Aorta (tissue), 5 donors: ENCODE data around the gene POLL. TPM values are rescaled to one million over a fixed set of nuclear protein-coding genes. Genes with fewer than 3 reads are reported as not detected.

Source experiments
- ATAC-seq: fragments of 200-7000 bp; cut with Tn5 transposase; one replicate; pipeline ENCODE4 v1.9.1; 2022; ENCODE audit warnings: moderate library complexity; ENCODE audit not compliant: low FRiP score
- DNase-seq, 2 donors: peaks; one replicate each; pipeline ENCODE4 v3.0.0-alpha.2; 2020
- H3K27ac ChIP-seq, 2 donors: one replicate each; pipeline ENCODE4 v1.5.1; 2013; ENCODE audit warnings: low read length in 2 of 2, mild to moderate bottlenecking in 2 of 2, moderate library complexity in 2 of 2, control low read depth in 1 of 2, inconsistent platforms in 1 of 2, low read depth in 1 of 2
- H3K27me3 ChIP-seq, 2 donors: one replicate each; pipeline ENCODE4 v1.6.1; 2013; ENCODE audit warnings: control low read depth in 1 of 2, low read length in 1 of 2, mild to moderate bottlenecking in 1 of 2, moderate library complexity in 1 of 2; ENCODE audit not compliant: insufficient read depth in 2 of 2, control insufficient read depth in 1 of 2
- H3K36me3 ChIP-seq, 2 donors: one replicate each; pipeline ENCODE4 v1.6.1; 2013; ENCODE audit warnings: control low read depth in 1 of 2, low read length in 1 of 2, mild to moderate bottlenecking in 1 of 2; ENCODE audit not compliant: insufficient read depth in 2 of 2, control insufficient read depth in 1 of 2
- H3K4me1 ChIP-seq, 2 donors: one replicate each; pipeline ENCODE4 v1.6.1; 2013; ENCODE audit warnings: low read length in 2 of 2, control low read depth in 1 of 2, mild to moderate bottlenecking in 1 of 2, moderate library complexity in 1 of 2; ENCODE audit not compliant: insufficient read depth in 2 of 2, control insufficient read depth in 1 of 2
- H3K4me3 ChIP-seq, 2 donors: one replicate each; pipeline ENCODE4 v1.5.1; 2013; ENCODE audit warnings: low read length in 2 of 2, control low read depth in 1 of 2, mild to moderate bottlenecking in 1 of 2
- H3K9me3 ChIP-seq: one replicate; pipeline ENCODE4 v1.6.1; 2013; ENCODE audit warnings: mild to moderate bottlenecking, low read length; ENCODE audit not compliant: control insufficient read depth
- WGBS, 2 donors: extraction: QIAGEN DNeasy Blood & Tissue Kit; methylation state at CpG; one replicate each; pipeline ENCODE4 v1.1.7; 2013; 5-methylcytosine and 5-hydroxymethylcytosine counted together
- intact Hi-C, 2 donors: fragments of 100-400 bp; cut with DNase I; formaldehyde crosslinking; loops; one replicate each; pipeline versions ENCODE4 v1.14.2 to v1.15.0; 2022
- polyA plus RNA-seq, 2 donors: library from polyadenylated mRNA; stranded (reverse); fragments of 200-250 nt; gene quantifications; one replicate each; pipeline ENCODE4 v1.2.3, GENCODE V29; 2013
- total RNA-seq, 2 donors: library from RNA; stranded (reverse); fragmentation: NEBNext Ultra II Directional; extraction: Animal tissue kit (Norgen Biotek cat#: 25700); gene quantifications; one replicate each; pipeline ENCODE4 v1.2.1, GENCODE V29; 2021
- donor health status: healthy with polysubstance abuse.
- donor health status: Bipolar disorder and iron deficiency.
- donor health status: DM: no; HTN: no; CAD: no.
- donor health status: DM: no; HTN: no; CAD: no.
- donor health status: DM: yes; HTN: yes; CAD: no.

POLL gene
- total and polyA plus RNA-seq, 4 donors, result 13.3 to 53.8 (median 24.2) TPM

- intact Hi-C loops, result loop anchor here in 1 of 2 donors (5.0 kb wide), 1 partner anchor 294 kb away; no protein-coding TSS in a partner anchor
- no peak overlapping the region for H3K4me3 ChIP-seq
These were observed 22.1 kb downstream of the POLL start for GRCh38 chr10:101565936-101566332.

GRCh38 chr10:101565370-101565900 lies 22.6 kb downstream of the POLL start:
- no peaks in the 10 kb centered on the region for H3K9me3 ChIP-seq
- H3K27ac ChIP-seq, result no peak overlapping the region
- peak; percentile 27 to 37 for DNase-seq
- ATAC-seq, result no peak
- no peaks in the 10 kb centered on the region for H3K27me3 ChIP-seq
- H3K4me3 ChIP-seq, result no peak overlapping the region
- intact Hi-C loops, result loop anchor here in 1 of 2 donors (5.0 kb wide), 1 partner anchor 293 kb away; no protein-coding TSS in a partner anchor
- H3K36me3 ChIP-seq, result no peaks in the 10 kb centered on the region
- WGBS, 2 donors, result 76 to 82% methylated on average over 5 of the region's 5 CpGs
- H3K4me1 ChIP-seq, result no peaks in the 10 kb centered on the region

More at GRCh38 chr10:101565936-101566332, 22.1 kb downstream of the POLL start:
- Histone ChIP-seq H3K27me3 (no peaks in the 10 kb centered on the region), H3K9me3 (no peaks in the 10 kb centered on the region), H3K36me3 (no peaks in the 10 kb centered on the region), H3K4me1 (no peaks in the 10 kb centered on the region), H3K27ac (no peak overlapping the region)
- DNase-seq (peak; percentile 37 to 38), ATAC-seq (no peak)
- WGBS, 2 donors, result 49 to 51% methylated on average over 8 of the region's 8 CpGs

DNA sequence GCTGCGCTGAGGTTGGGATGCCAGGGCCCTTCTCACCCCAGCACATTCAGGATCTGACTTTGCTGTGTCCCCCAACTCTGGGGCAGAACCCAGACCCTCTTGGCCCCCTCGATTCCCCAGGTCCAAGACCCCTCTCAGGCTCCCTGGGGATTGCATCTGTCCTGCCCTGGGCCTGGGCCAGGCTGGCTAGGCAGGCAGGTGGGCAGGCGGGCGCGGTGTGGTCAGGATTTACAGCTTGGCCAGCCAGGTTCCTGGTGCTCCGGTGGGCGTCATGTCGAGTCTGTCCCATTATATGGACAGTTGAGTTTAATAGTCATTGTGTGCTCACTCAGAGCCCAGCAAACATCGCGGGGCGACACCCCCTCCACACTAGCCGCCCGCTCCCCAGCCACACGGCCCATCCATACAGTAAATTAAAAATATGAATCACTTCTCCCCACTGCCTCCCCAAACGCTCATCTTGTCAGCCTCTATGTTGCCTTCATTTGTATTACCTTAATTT lies 23.5 kb downstream of the POLL start:
- intact Hi-C loops, result no loop called here
- no peak for ATAC-seq
- H3K4me1 ChIP-seq, result no peaks in the 10 kb centered on the region
- 77 to 83% methylated on average over 15 of the region's 15 CpGs for WGBS, 2 donors
- no peaks in the 10 kb centered on the region for H3K27me3 ChIP-seq
- no peak overlapping the region for H3K4me3 ChIP-seq
- no peaks in the 10 kb centered on the region for H3K9me3 ChIP-seq
- DNase-seq, result peak; percentile 31 to 55
- H3K36me3 ChIP-seq, result no peaks in the 10 kb centered on the region
- H3K27ac ChIP-seq, result no peak overlapping the region

DNA sequence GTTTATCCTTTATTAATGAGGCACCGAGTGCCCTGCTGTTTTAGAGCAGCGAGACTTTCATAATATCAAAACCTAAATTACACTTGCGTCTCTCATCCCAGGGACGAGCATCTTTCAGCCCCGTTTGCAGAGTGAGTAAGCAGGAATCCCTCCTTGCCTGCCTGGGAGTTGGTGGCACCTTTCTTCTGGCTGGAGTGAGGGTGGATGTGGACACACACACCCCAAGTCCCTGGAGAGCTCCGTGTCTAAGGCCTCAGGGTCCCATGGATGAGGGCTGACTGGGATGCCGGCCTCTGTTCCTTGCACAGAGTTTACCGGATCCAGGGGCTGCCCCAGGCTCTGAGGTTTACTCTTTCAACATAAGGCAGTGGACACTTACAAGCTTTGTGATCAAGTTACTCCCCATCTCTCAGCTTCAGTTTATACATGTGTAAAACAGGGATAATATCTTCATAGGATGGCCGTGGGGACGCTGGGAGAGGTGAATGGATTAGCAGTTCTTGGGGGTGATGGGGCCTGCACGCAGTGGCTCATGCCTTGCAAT lies 24.5 kb downstream of the POLL start:
- H3K9me3 ChIP-seq, result no peaks in the 10 kb centered on the region
- H3K4me3 ChIP-seq, result no peak overlapping the region
- intact Hi-C loops, result no loop called here
- no peaks in the 10 kb centered on the region for H3K27me3 ChIP-seq
- H3K36me3 ChIP-seq, result no peaks in the 10 kb centered on the region
- H3K4me1 ChIP-seq, result no peaks in the 10 kb centered on the region
- ATAC-seq (no peak), DNase-seq (peak; percentile 32 to 51)
- WGBS, 2 donors, result 60 to 62% methylated on average over 11 of the region's 11 CpGs
- no peak overlapping the region for H3K27ac ChIP-seq

DNA sequence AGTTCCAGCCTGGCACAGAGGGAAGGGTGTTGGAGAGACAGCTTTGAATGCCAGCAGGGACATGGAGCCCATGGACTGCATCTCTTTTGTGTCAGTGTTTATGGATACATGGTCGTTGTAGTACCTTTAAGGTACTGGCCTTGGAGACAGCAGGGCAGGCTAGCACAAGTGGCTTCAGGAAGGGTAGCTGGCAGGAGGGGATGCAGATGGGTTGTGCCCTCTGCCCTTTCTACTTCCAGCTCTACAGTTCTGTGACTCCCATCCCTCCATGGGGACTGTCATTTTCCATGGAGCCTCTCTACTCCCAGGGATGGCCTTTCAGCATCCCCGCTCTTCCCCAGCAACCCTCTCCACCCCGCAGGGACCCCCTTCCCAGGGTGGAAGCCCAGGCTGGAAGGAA lies 25.1 kb downstream of the POLL start:
- no peaks in the 10 kb centered on the region for H3K9me3 ChIP-seq
- no peak overlapping the region for H3K27ac ChIP-seq
- ATAC-seq (no peak), DNase-seq (peak in 1 of 2 donors; percentile 57)
- no peaks in the 10 kb centered on the region for H3K36me3 ChIP-seq
- H3K4me1 ChIP-seq, result no peaks in the 10 kb centered on the region
- 64 to 69% methylated on average over 3 of the region's 3 CpGs for WGBS, 2 donors
- H3K27me3 ChIP-seq, result no peaks in the 10 kb centered on the region
- intact Hi-C loops, result no loop called here
- H3K4me3 ChIP-seq, result no peak overlapping the region

- WGBS, 2 donors, result 80 to 84% methylated on average over 5 of the region's 5 CpGs
- Histone ChIP-seq H3K27me3 (no peaks in the 10 kb centered on the region), H3K4me1 (no peaks in the 10 kb centered on the region), H3K36me3 (no peaks in the 10 kb centered on the region), H3K9me3 (no peaks in the 10 kb centered on the region), H3K4me3 (no peak overlapping the region), H3K27ac (no peak overlapping the region)
- DNase-seq, result peak in 1 of 2 donors; percentile 34
- no peak for ATAC-seq
- intact Hi-C loops, result no loop called here
These were observed 25.8 kb downstream of the POLL start for GRCh38 chr10:101562231-101562630.

GRCh38 chr10:101561068-101561915 lies 26.8 kb downstream of the POLL start:
- no peak overlapping the region for H3K27ac ChIP-seq
- H3K27me3 ChIP-seq, result no peaks in the 10 kb centered on the region
- intact Hi-C loops, result no loop called here
- DNase-seq (peak in 1 of 2 donors; percentile 27), ATAC-seq (no peak)
- H3K4me3 ChIP-seq, result no peak overlapping the region
- 75 to 80% methylated on average over 15 of the region's 15 CpGs for WGBS, 2 donors
- H3K9me3 ChIP-seq, result no peaks in the 10 kb centered on the region
- no peaks in the 10 kb centered on the region for H3K4me1 ChIP-seq
- no peaks in the 10 kb centered on the region for H3K36me3 ChIP-seq

DNA sequence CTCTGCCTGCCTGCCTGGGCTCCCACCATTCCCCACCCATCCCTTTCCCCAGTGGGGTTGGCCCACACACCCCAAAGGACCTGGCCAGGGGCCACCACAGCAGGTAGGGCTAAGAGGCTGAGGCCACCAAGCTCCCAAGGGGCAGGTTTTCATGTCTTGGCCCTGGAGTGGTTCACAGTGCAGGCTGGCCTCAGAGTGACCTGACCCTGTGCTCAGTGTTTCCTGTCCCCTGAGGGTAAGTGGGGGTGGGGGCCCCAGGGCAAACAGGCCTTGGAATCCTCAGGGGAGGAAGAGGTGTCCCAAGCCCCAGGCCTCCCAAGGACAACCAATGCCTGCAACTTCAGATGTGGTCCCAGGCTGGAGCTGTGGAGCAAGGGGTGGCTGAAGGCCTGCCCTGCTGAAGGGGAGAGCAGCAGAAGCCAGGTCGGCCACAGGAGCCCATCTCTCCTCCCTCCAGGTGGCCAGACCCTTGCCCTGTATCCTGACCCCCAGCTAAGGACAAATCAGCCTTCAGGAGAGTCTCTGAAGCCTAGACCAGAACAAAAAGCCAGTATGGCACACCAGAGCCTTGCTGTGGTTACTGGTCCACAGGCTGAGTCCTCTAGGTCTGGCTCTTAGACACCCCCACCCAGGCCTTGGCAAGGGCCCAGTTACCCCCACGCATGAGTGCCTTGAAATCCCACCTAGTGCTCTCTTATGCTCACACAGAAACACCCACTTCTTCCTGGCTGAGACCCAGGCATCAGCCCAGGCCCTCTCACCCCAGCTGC lies 27.6 kb downstream of the POLL start:
- 55 to 57% methylated on average over 2 of the region's 2 CpGs for WGBS, 2 donors
- ATAC-seq, result no peak
- H3K4me1 ChIP-seq, result no peaks in the 10 kb centered on the region
- no peaks in the 10 kb centered on the region for H3K27me3 ChIP-seq
- H3K27ac ChIP-seq, result no peak overlapping the region
- H3K9me3 ChIP-seq, result no peaks in the 10 kb centered on the region
- peak in 1 of 2 donors; percentile 27 for DNase-seq
- intact Hi-C loops, result no loop called here
- no peak overlapping the region for H3K4me3 ChIP-seq
- no peaks in the 10 kb centered on the region for H3K36me3 ChIP-seq
